ENCODE results near the gene HTT-AS.

Gene HTT-AS

GRCh38 chr4:3087115-3087797 is 12.9 kb upstream of the HTT-AS start:
- DNase-seq = no peak

- no peak for DNase-seq
Measured at GRCh38 chr4:3085948-3086670, 11.8 kb upstream of the HTT-AS start.

GRCh38 chr4:3083732-3084131 is 9.4 kb upstream of the HTT-AS start:
- no peak for DNase-seq

GRCh38 chr4:3082925-3083515 is 8.7 kb upstream of the HTT-AS start:
- no peak for DNase-seq

- DNase-seq = peak; percentile 20
Measured at GRCh38 chr4:3079694-3080123, 5.4 kb upstream of the HTT-AS start.

GRCh38 chr4:3077796-3078195 is 3.5 kb upstream of the HTT-AS start:
- no peak for DNase-seq

GRCh38 chr4:3075652-3075981 is 1.3 kb upstream of the HTT-AS start:
- no peak for DNase-seq

GRCh38 chr4:3074846-3075651 is 711 bp upstream of the HTT-AS start:
- peak; percentile 71 for DNase-seq

GRCh38 chr4:3073158-3074077 is 920 bp downstream of the HTT-AS start:
- DNase-seq = no peak

- no peak for DNase-seq
Measured at GRCh38 chr4:3071811-3072210, 2.5 kb downstream of the HTT-AS start.

- DNase-seq = no peak
Measured at GRCh38 chr4:3070709-3071500, 3.4 kb downstream of the HTT-AS start.

GRCh38 chr4:3069661-3070199 is 4.6 kb downstream of the HTT-AS start:
- no peak for DNase-seq

- no peak for DNase-seq
Measured at GRCh38 chr4:3067473-3068001, 6.8 kb downstream of the HTT-AS start.

- no peak for DNase-seq
Measured at GRCh38 chr4:3066836-3067400, 7.4 kb downstream of the HTT-AS start.

- DNase-seq = no peak
Measured at GRCh38 chr4:3065551-3065950, 8.8 kb downstream of the HTT-AS start.

GRCh38 chr4:3062471-3062870 is 11.9 kb downstream of the HTT-AS start:
- no peak for DNase-seq

GRCh38 chr4:3060946-3061345 is 13.4 kb downstream of the HTT-AS start:
- DNase-seq = no peak

- DNase-seq = no peak
Measured at GRCh38 chr4:3059943-3060342, 14.4 kb downstream of the HTT-AS start.

GRCh38 chr4:3054169-3054759 is 20.1 kb downstream of the HTT-AS start:
- DNase-seq = no peak
